ENCODE results near the gene SGPP2. TPM values are rescaled to one million over a fixed set of nuclear protein-coding genes. Genes with fewer than 3 reads are reported as not detected.
"Not testable (repeated sequence)": the region's sequence is repeated elsewhere in the genome, so short reads cannot be mapped to it uniquely, and the experiment has no call there.

Gene SGPP2
- total and polyA plus RNA-seq, 2 of the 4 experiments (the other 2 are of a cell fraction) = not detected

DNA sequence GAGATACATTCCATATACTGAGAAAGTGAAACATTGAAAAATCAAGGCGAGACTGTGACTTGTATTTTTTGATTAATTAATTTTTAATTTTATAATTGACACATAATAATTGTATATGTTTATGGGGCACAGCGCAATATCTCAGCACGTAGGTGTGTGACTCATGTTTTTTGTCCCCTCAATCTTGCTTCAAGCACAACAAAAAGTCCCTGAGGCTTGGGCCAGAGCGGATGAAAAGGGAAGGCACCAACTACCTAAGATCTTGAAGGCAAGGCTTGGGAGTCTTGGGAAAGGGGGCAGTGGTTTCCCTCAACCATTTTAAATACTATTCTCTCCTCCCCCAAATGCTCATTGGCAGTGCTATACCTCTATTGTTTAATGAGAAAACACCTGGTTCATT is 9.9 kb downstream of the SGPP2 start:
- Histone ChIP-seq H4K8ac (ENCODE audit: low read depth in 2 of 2, low read length in 2 of 2) (no peak overlapping the region), H3K4me2 (ENCODE audit: low read depth, low read length) (no peak overlapping the region), H2AFZ (replicated peaks; ENCODE audit: low read length, poor library complexity) (no peak overlapping the region), H3K36me3 (ENCODE audit: control insufficient read depth, insufficient read depth, low read length) (no peaks in the 10 kb centered on the region), H3K14ac (replicated peaks; ENCODE audit: low read depth, low read length) (no peak overlapping the region), H2AK9ac (replicated peaks; ENCODE audit: low read depth, low read length, poor library complexity) (no peak overlapping the region), H3K4ac (ENCODE audit: low read depth, low read length) (no peak overlapping the region), H3K9me1 (ENCODE audit: insufficient read depth, low read length) (no peaks in the 10 kb centered on the region), H3K56ac (ENCODE audit: extremely low read depth, insufficient read depth, low read length) (no peak overlapping the region), H2BK15ac (ENCODE audit: low read depth, low read length) (no peak overlapping the region), H2BK20ac (ENCODE audit: low read depth, low read length) (no peak overlapping the region), H3K9ac (ENCODE audit: low read depth, low read length) (no peak overlapping the region), H3K23ac (ENCODE audit: low read depth, low read length) (no peak overlapping the region), H3K79me1 (ENCODE audit: low read depth in 1 of 2, low read length in 2 of 2) (no peaks in the 10 kb centered on the region), H2AK5ac (ENCODE audit: low read depth, low read length) (no peak overlapping the region), H3K18ac (ENCODE audit: low read depth, low read length) (no peak overlapping the region), H4K20me1 (ENCODE audit: insufficient read depth, low read length) (no peaks in the 10 kb centered on the region), H4K5ac (ENCODE audit: low read depth, low read length) (no peak overlapping the region), H3K27ac (ENCODE audit: insufficient read depth, low read length) (no peak overlapping the region), H4K91ac (ENCODE audit: insufficient read depth, low read depth, low read length) (no peak overlapping the region), H3K4me3 (ENCODE audit: insufficient read depth, low read depth, low read length) (no peak overlapping the region), H3K27me3 (ENCODE audit: control insufficient read depth, insufficient read depth, low read length) (0 out of 2 replicates have a peak, but pooled peaks cover 1% of the 10 kb centered on the region), H3K4me1 (ENCODE audit: control insufficient read depth, insufficient read depth, low read length) (no peaks in the 10 kb centered on the region), H3K9me3 (ENCODE audit: control insufficient read depth, insufficient read depth, low read length) (no peaks in the 10 kb centered on the region), H2BK120ac (ENCODE audit: low read depth, low read length) (no peak overlapping the region), H2BK5ac (ENCODE audit: low read depth, low read length, poor library complexity, severe bottlenecking) (no peak overlapping the region)
- ATAC-seq (ENCODE audit: low read depth) (no peak), DNase-seq (no peak)
- no peak for TF ChIP-seq MXI1 (IDR thresholded peaks at IDR 0.05; ENCODE audit: borderline replicate concordance, low read depth, low read length)
- TF ChIP-seq RAD21 (IDR thresholded peaks at IDR 0.05; ENCODE audit: low read length) = no peak
- no peak for TF ChIP-seq FOS (IDR thresholded peaks at IDR 0.05; ENCODE audit: low read depth, low read length)
- TF ChIP-seq NFE2L2 (IDR thresholded peaks at IDR 0.05; ENCODE audit: low read depth, low read length) = no peak
- no CpG with 5 or more reads among the region's 4 CpGs for WGBS, 2 experiments (ENCODE audit: extremely low coverage in 2 of 2, insufficient read length in 1 of 2)
- no TSS peak for BruUV-seq (replicated peaks)
- ChIA-PET CTCF (no interaction called here), POLR2A (ENCODE audit: unreplicated experiment) (no interaction called here)
- intact Hi-C loops (cut with micrococcal nuclease) = no loop called here
- dilution Hi-C loops (cut with HindIII; ENCODE audit: low sequenced_read_pairs, unreplicated experiment) = no loop called here
- in situ Hi-C loops (cut with MboI; ENCODE audit: low sequenced_read_pairs) = no loop called here

DNA sequence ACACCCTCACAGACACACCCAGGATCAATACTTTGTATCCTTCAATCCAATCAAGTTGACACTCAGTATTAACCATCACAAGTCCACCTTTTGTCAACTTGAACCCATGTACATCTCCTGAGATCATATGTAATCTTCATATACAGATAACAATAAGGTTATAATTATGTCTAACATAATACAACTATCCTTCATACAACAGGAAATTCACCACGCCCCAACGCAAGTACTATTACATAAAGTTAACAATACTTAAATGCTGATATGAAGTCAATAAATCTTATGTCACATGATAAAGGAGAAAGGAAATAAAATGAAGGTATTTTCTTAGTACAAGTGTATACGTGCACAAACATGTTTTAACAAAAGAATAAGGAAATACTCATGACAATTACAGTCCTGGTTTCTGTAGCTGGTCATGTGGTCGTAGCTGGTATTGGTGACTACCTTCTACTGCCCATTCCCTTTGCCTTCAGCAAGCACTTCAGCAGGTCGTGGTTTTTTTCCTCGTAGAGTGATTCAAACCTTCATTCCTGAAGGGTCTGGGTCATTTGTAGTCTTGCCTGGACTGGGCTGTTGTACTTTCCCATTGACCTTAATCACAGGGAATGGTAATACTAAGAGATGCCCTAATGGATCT is 11.2 kb downstream of the SGPP2 start:
- intact Hi-C loops (cut with micrococcal nuclease); H4K5ac ChIP-seq (ENCODE audit: low read depth, low read length); H3K36me3 ChIP-seq (ENCODE audit: control insufficient read depth, insufficient read depth, low read length); H3K4me2 ChIP-seq (ENCODE audit: low read depth, low read length); DNase-seq; H2BK15ac ChIP-seq (ENCODE audit: low read depth, low read length); POLR2A ChIA-PET (ENCODE audit: unreplicated experiment); H4K91ac ChIP-seq (ENCODE audit: insufficient read depth, low read depth, low read length); H3K27me3 ChIP-seq (ENCODE audit: control insufficient read depth, insufficient read depth, low read length); in situ Hi-C loops (cut with MboI; ENCODE audit: low sequenced_read_pairs); H3K56ac ChIP-seq (ENCODE audit: extremely low read depth, insufficient read depth, low read length); H3K9ac ChIP-seq (ENCODE audit: low read depth, low read length); H3K9me3 ChIP-seq (ENCODE audit: control insufficient read depth, insufficient read depth, low read length); H3K4ac ChIP-seq (ENCODE audit: low read depth, low read length); CTCF ChIA-PET; H2BK5ac ChIP-seq (ENCODE audit: low read depth, low read length, poor library complexity, severe bottlenecking); dilution Hi-C loops (cut with HindIII; ENCODE audit: low sequenced_read_pairs, unreplicated experiment); H3K4me1 ChIP-seq (ENCODE audit: control insufficient read depth, insufficient read depth, low read length); H3K23ac ChIP-seq (ENCODE audit: low read depth, low read length); H3K14ac ChIP-seq (replicated peaks; ENCODE audit: low read depth, low read length); H3K79me1 ChIP-seq (ENCODE audit: low read depth in 1 of 2, low read length in 2 of 2); H3K18ac ChIP-seq (ENCODE audit: low read depth, low read length); H2AK5ac ChIP-seq (ENCODE audit: low read depth, low read length); H2AFZ ChIP-seq (replicated peaks; ENCODE audit: low read length, poor library complexity); H2BK20ac ChIP-seq (ENCODE audit: low read depth, low read length); BruUV-seq (replicated peaks); H2AK9ac ChIP-seq (replicated peaks; ENCODE audit: low read depth, low read length, poor library complexity); ATAC-seq (ENCODE audit: low read depth); H3K4me3 ChIP-seq (ENCODE audit: insufficient read depth, low read depth, low read length); H4K8ac ChIP-seq (ENCODE audit: low read depth in 2 of 2, low read length in 2 of 2); H4K20me1 ChIP-seq (ENCODE audit: insufficient read depth, low read length); H3K27ac ChIP-seq (ENCODE audit: insufficient read depth, low read length); H2BK120ac ChIP-seq (ENCODE audit: low read depth, low read length); H3K9me1 ChIP-seq (ENCODE audit: insufficient read depth, low read length): not testable (repeated sequence)
- WGBS, 2 experiments (ENCODE audit: extremely low coverage in 2 of 2, insufficient read length in 1 of 2) = no CpG with 5 or more reads among the region's 6 CpGs

Measured in IMR-90 (cell line).